Neural cell (in vitro differentiated cells): ENCODE results near the gene RXFP2. TPM values are rescaled to one million over a fixed set of nuclear protein-coding genes. Genes with fewer than 3 reads are reported as not detected.

Source experiments
- H2AFZ ChIP-seq: fragments of 200-600, 300-800 bp; sonication (generic), shearing (Covaris generic); 2 replicates; pipeline ENCODE4 v1.6.0; 2014; ENCODE audit warnings: low read depth, mild to moderate bottlenecking, antibody characterized with exemption, low read length, moderate library complexity
- H3F3A ChIP-seq: fragments of 200-600 bp; shearing (Covaris generic); 2 replicates; pipeline ENCODE4 v1.6.1; 2016; ENCODE audit warnings: mild to moderate bottlenecking, moderate library complexity, mixed read lengths, antibody characterized with exemption, low read length; ENCODE audit not compliant: insufficient read depth, poor library complexity, severe bottlenecking
- H3K27ac ChIP-seq: fragments of 200-600, 300-800 bp; sonication (generic), shearing (Covaris generic); 2 replicates; pipeline ENCODE4 v1.5.1; 2014; ENCODE audit warnings: mild to moderate bottlenecking, low read length, moderate library complexity
- H3K27me3 ChIP-seq: fragments of 300-800, 200-600 bp; sonication (generic), shearing (Covaris generic); 2 replicates; pipeline ENCODE4 v1.6.0; 2014; ENCODE audit warnings: mild to moderate bottlenecking, low read depth, low read length, moderate library complexity; ENCODE audit not compliant: insufficient read depth
- H3K36me3 ChIP-seq: fragments of 300-800, 200-600 bp; sonication (generic), shearing (Covaris generic); 2 replicates; pipeline ENCODE4 v1.5.1; 2014; ENCODE audit warnings: mild to moderate bottlenecking, antibody characterized with exemption, low read length, moderate library complexity; ENCODE audit not compliant: insufficient read depth
- H3K4me2 ChIP-seq: fragments of 300-800, 200-600 bp; sonication (generic), shearing (Covaris generic); 2 replicates; pipeline ENCODE4 v1.6.0; 2014; ENCODE audit warnings: mild to moderate bottlenecking, low read length
- H3K4me3 ChIP-seq: fragments of 300-800, 200-600 bp; sonication (generic), shearing (Covaris generic); 2 replicates; pipeline ENCODE4 v1.5.1; 2014; ENCODE audit warnings: mild to moderate bottlenecking, low read length, moderate library complexity
- H3K79me2 ChIP-seq: fragments of 200-600 bp; shearing (Covaris generic); replicated peaks from 2 replicates; pipeline ENCODE4 v1.6.0; 2014; ENCODE audit warnings: mild to moderate bottlenecking, low read length, moderate library complexity; ENCODE audit not compliant: insufficient read depth
- H3K9ac ChIP-seq: fragments of 300-800, 200-600 bp; sonication (generic), shearing (Covaris generic); 2 replicates; pipeline ENCODE4 v1.6.1; 2016; ENCODE audit warnings: mild to moderate bottlenecking, low read length, mixed read lengths
- H3K9me2 ChIP-seq: fragments of 200-600 bp; shearing (Covaris generic); 2 replicates; pipeline ENCODE4 v1.6.1; 2016; ENCODE audit warnings: mild to moderate bottlenecking, low read length, mixed read lengths; ENCODE audit not compliant: insufficient read depth
- H3K9me3 ChIP-seq: fragments of 200-600, 300-800 bp; sonication (generic), shearing (Covaris generic); 2 replicates; pipeline ENCODE4 v1.6.1; 2016; ENCODE audit warnings: mild to moderate bottlenecking, mixed run types, low read length, moderate library complexity, mixed read lengths
- H4K20me1 ChIP-seq: fragments of 200-600 bp; shearing (Covaris generic); 2 replicates; pipeline ENCODE4 v1.6.1; 2016; ENCODE audit warnings: mild to moderate bottlenecking, mixed run types; ENCODE audit not compliant: insufficient read depth
- EP300 ChIP-seq: fragments of 450-650 bp; conservative IDR thresholded peaks from 2 replicates; pipeline ENCODE4 v1.6.1; 2014; ENCODE audit warnings: antibody characterized with exemption, mild to moderate bottlenecking, moderate library complexity; ENCODE audit not compliant: poor library complexity, severe bottlenecking
- EZH2 ChIP-seq: fragments of 200-600, 300-800 bp; shearing (Covaris generic), sonication (generic); IDR thresholded peaks from 2 replicates; pipeline ENCODE4 v1.6.1; 2014; ENCODE audit warnings: antibody characterized with exemption, low read length, borderline replicate concordance, mild to moderate bottlenecking; ENCODE audit not compliant: insufficient read depth, poor library complexity, severe bottlenecking
- MXI1 ChIP-seq: fragments of 450-650 bp; conservative IDR thresholded peaks from 2 replicates; pipeline ENCODE4 v1.6.1; 2014; ENCODE audit warnings: antibody characterized with exemption, mild to moderate bottlenecking; ENCODE audit not compliant: poor library complexity, severe bottlenecking
- POLR2AphosphoS5 ChIP-seq: IDR thresholded peaks from 2 replicates; pipeline ENCODE4 v1.6.1; 2012
- RAD21 ChIP-seq: fragments of 450-650 bp; conservative IDR thresholded peaks from 2 replicates; pipeline ENCODE4 v1.6.1; 2014; ENCODE audit warnings: antibody characterized with exemption, mild to moderate bottlenecking, moderate library complexity
- SMC3 ChIP-seq: fragments of 450-650 bp; conservative IDR thresholded peaks from 2 replicates; pipeline ENCODE4 v1.6.1; 2014; ENCODE audit warnings: antibody characterized with exemption, mild to moderate bottlenecking, moderate library complexity; ENCODE audit not compliant: poor library complexity
- TAF1 ChIP-seq: IDR thresholded peaks from 2 replicates; pipeline ENCODE4 v1.6.1; 2012; ENCODE audit warnings: low read depth
- polyA plus RNA-seq: library from polyadenylated mRNA; depleted of rRNA; stranded (reverse); fragments of >200 nt; gene quantifications from 2 replicates; pipeline ENCODE4 v1.2.3, GENCODE V29; 2014
- TF ChIP-seq, protein P1 (sequence below): fragments of 450-650 bp; IDR thresholded peaks from 2 replicates; pipeline ENCODE4 v1.5.1; 2014; ENCODE audit warnings: antibody characterized with exemption, mild to moderate bottlenecking, moderate library complexity; ENCODE audit not compliant: poor library complexity, severe bottlenecking
- TF ChIP-seq, protein P2 (sequence below): IDR thresholded peaks from 2 replicates; pipeline ENCODE4 v1.6.1; 2012; ENCODE audit warnings: borderline replicate concordance

RXFP2 gene
- polyA plus RNA-seq, 1 donor from 2014 or later: not detected

DNA sequence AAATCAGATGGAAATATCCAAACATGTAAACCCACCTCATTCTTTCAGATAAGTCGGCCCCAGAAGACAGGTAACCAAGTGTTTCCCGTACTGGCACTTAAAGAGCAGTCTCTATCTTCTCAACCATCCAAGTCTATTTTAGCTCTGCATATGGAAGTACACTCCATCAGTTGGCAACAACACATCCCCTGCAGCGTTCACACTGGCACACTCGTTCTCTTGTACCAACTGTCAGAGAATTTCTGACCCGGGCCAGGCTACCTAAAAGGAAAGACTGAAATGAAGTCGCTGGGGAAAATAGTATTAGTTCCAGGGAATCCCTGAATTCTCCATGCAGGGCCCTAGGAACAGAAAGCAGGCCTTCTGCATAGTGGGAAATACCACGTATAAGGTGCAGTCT, 109.3 kb downstream of the RXFP2 start:
- Histone ChIP-seq H3F3A (no peaks in the 10 kb centered on the region), H4K20me1 (no peaks in the 10 kb centered on the region), H3K27ac (no peak overlapping the region), H3K4me2 (no peak overlapping the region), H2AFZ (no peak overlapping the region), H3K79me2 (no peaks in the 10 kb centered on the region), H3K36me3 (no peaks in the 10 kb centered on the region), H3K27me3 (peaks cover 17% of the 10 kb centered on the region), H3K4me3 (no peak overlapping the region), H3K9ac (no peak overlapping the region), H3K9me2 (no peaks in the 10 kb centered on the region), H3K9me3 (no peaks in the 10 kb centered on the region)
- no peak for TF ChIP-seq TAF1
- TF ChIP-seq MXI1: no peak
- no peak for TF ChIP-seq EP300
- TF ChIP-seq, protein P1, sequence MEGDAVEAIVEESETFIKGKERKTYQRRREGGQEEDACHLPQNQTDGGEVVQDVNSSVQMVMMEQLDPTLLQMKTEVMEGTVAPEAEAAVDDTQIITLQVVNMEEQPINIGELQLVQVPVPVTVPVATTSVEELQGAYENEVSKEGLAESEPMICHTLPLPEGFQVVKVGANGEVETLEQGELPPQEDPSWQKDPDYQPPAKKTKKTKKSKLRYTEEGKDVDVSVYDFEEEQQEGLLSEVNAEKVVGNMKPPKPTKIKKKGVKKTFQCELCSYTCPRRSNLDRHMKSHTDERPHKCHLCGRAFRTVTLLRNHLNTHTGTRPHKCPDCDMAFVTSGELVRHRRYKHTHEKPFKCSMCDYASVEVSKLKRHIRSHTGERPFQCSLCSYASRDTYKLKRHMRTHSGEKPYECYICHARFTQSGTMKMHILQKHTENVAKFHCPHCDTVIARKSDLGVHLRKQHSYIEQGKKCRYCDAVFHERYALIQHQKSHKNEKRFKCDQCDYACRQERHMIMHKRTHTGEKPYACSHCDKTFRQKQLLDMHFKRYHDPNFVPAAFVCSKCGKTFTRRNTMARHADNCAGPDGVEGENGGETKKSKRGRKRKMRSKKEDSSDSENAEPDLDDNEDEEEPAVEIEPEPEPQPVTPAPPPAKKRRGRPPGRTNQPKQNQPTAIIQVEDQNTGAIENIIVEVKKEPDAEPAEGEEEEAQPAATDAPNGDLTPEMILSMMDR: no peak
- no peak for TF ChIP-seq EZH2
- TF ChIP-seq, protein P2, sequence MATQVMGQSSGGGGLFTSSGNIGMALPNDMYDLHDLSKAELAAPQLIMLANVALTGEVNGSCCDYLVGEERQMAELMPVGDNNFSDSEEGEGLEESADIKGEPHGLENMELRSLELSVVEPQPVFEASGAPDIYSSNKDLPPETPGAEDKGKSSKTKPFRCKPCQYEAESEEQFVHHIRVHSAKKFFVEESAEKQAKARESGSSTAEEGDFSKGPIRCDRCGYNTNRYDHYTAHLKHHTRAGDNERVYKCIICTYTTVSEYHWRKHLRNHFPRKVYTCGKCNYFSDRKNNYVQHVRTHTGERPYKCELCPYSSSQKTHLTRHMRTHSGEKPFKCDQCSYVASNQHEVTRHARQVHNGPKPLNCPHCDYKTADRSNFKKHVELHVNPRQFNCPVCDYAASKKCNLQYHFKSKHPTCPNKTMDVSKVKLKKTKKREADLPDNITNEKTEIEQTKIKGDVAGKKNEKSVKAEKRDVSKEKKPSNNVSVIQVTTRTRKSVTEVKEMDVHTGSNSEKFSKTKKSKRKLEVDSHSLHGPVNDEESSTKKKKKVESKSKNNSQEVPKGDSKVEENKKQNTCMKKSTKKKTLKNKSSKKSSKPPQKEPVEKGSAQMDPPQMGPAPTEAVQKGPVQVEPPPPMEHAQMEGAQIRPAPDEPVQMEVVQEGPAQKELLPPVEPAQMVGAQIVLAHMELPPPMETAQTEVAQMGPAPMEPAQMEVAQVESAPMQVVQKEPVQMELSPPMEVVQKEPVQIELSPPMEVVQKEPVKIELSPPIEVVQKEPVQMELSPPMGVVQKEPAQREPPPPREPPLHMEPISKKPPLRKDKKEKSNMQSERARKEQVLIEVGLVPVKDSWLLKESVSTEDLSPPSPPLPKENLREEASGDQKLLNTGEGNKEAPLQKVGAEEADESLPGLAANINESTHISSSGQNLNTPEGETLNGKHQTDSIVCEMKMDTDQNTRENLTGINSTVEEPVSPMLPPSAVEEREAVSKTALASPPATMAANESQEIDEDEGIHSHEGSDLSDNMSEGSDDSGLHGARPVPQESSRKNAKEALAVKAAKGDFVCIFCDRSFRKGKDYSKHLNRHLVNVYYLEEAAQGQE: no peak
- TF ChIP-seq RAD21: no peak
- TF ChIP-seq POLR2AphosphoS5: no peak
- TF ChIP-seq SMC3: no peak

DNA sequence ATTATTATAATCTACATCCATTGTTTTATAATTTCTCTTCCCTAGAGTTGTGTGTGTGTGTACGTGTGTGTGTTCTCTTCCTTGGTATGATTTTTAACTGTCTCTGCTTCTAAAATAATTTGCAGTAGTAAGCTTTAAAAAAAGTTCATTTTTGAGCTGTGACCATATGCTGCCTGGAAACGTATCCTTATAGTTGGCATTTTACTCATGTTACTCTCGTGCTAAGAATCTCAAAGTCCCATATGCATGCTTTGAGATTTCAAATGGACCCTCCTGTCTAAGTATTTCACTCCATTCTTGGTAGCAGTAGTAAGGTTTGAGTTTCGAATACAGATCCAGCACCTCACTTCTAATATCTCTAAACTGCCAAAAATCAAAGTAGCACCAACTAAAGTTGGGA, 109.9 kb downstream of the RXFP2 start:
- H3K27ac ChIP-seq: no peak overlapping the region
- H3K27me3 ChIP-seq: peaks cover 14% of the 10 kb centered on the region
- H3K9ac ChIP-seq: no peak overlapping the region
- no peaks in the 10 kb centered on the region for H3K36me3 ChIP-seq
- H3K79me2 ChIP-seq: no peaks in the 10 kb centered on the region
- H3F3A ChIP-seq: no peaks in the 10 kb centered on the region
- H3K4me3 ChIP-seq: no peak overlapping the region
- no peaks in the 10 kb centered on the region for H3K9me3 ChIP-seq
- H2AFZ ChIP-seq: no peak overlapping the region
- H4K20me1 ChIP-seq: no peaks in the 10 kb centered on the region
- no peak overlapping the region for H3K4me2 ChIP-seq
- no peaks in the 10 kb centered on the region for H3K9me2 ChIP-seq
- TF ChIP-seq RAD21 (no peak), POLR2AphosphoS5 (no peak), SMC3 (no peak), MXI1 (no peak), EZH2 (no peak)
- TF ChIP-seq, protein P1: no peak
